Measurements from ENCODE around the gene DUS1L. TPM values are rescaled to one million over a fixed set of nuclear protein-coding genes. Genes with fewer than 3 reads are reported as not detected.

DUS1L gene
- polyA plus RNA-seq, 1 donor (not counting 4 experiments of a cell fraction or from before 2014, with no cell fraction given): 49.1 TPM

- Histone ChIP-seq H3K9ac (ENCODE audit: control insufficient read depth, extremely low read depth, insufficient read depth, low read length) (no peak overlapping the region), H3K27me3 (ENCODE audit: control insufficient read depth, extremely low read depth, insufficient read depth, low read length) (no peaks in the 10 kb centered on the region), H4K20me1 (ENCODE audit: control insufficient read depth, extremely low read depth, insufficient read depth, low read length) (peaks cover 6% of the 10 kb centered on the region), H2AFZ (ENCODE audit: control insufficient read depth, low read length) (no peak overlapping the region), H3K4me1 (ENCODE audit: control insufficient read depth, extremely low read depth, insufficient read depth, low read length) (peaks cover 29% of the 10 kb centered on the region), H3K9me3 (ENCODE audit: control insufficient read depth, low read depth, low read length) (no peaks in the 10 kb centered on the region), H3K27ac (ENCODE audit: control insufficient read depth, insufficient read depth, low read length) (no peak overlapping the region), H3K4me2 (ENCODE audit: control insufficient read depth, extremely low read depth, insufficient read depth, low read depth, low read length) (no peak overlapping the region), H3K4me3 (ENCODE audit: control insufficient read depth in 2 of 3, extremely low read depth in 1 of 3, insufficient read depth in 2 of 3, low read depth in 1 of 3, low read length in 3 of 3) (no peak overlapping the region), H3K79me2 (ENCODE audit: control insufficient read depth, insufficient read depth, low read length) (peaks cover under 1% of the 10 kb centered on the region), H3K36me3 (ENCODE audit: control insufficient read depth in 2 of 2, extremely low read depth in 1 of 2, insufficient read depth in 2 of 2, low read length in 2 of 2) (peaks cover 0 to 4% of the 10 kb centered on the region in 2 experiments), H3K9me1 (ENCODE audit: control insufficient read depth, extremely low read depth, insufficient read depth, low read length) (no peaks in the 10 kb centered on the region)
- no peak for DNase-seq (ENCODE audit: low read depth, low spot score)
- FAIRE-seq: no peak
- dilution Hi-C loops (cut with MboI; ENCODE audit: extremely low pct_ligation_motif_present, low sequenced_read_pairs): no loop called here
- TF ChIP-seq EZH2 (IDR thresholded peaks at IDR 0.05; ENCODE audit: low read length) (no peak), CTCF (optimal IDR thresholded peaks at IDR 0.05 in 1 of 3, IDR thresholded peaks at IDR 0.05 in 1 of 3, conservative IDR thresholded peaks at IDR 0.05 in 1 of 3; ENCODE audit: extremely low read depth in 1 of 3, insufficient read depth in 2 of 3, low read length in 3 of 3) (no peak)
Measured at GRCh38 chr17:82016875-82017459, 48.6 kb downstream of the DUS1L start.

GRCh38 chr17:82016061-82016874, 49.3 kb downstream of the DUS1L start:
- DNase-seq (ENCODE audit: low read depth, low spot score) (no peak), FAIRE-seq (no peak)
- no peak overlapping the region for H3K4me2 ChIP-seq (ENCODE audit: control insufficient read depth, extremely low read depth, insufficient read depth, low read depth, low read length)
- H3K79me2 ChIP-seq (ENCODE audit: control insufficient read depth, insufficient read depth, low read length): no peaks in the 10 kb centered on the region
- H3K9me1 ChIP-seq (ENCODE audit: control insufficient read depth, extremely low read depth, insufficient read depth, low read length): no peaks in the 10 kb centered on the region
- H3K9ac ChIP-seq (ENCODE audit: control insufficient read depth, extremely low read depth, insufficient read depth, low read length): no peak overlapping the region
- H3K27me3 ChIP-seq (ENCODE audit: control insufficient read depth, extremely low read depth, insufficient read depth, low read length): no peaks in the 10 kb centered on the region
- H3K4me1 ChIP-seq (ENCODE audit: control insufficient read depth, extremely low read depth, insufficient read depth, low read length): peaks cover 22% of the 10 kb centered on the region
- peaks cover 0 to 4% of the 10 kb centered on the region in 2 experiments for H3K36me3 ChIP-seq (ENCODE audit: control insufficient read depth in 2 of 2, extremely low read depth in 1 of 2, insufficient read depth in 2 of 2, low read length in 2 of 2)
- no peak overlapping the region for H3K27ac ChIP-seq (ENCODE audit: control insufficient read depth, insufficient read depth, low read length)
- no peak overlapping the region for H2AFZ ChIP-seq (ENCODE audit: control insufficient read depth, low read length)
- H4K20me1 ChIP-seq (ENCODE audit: control insufficient read depth, extremely low read depth, insufficient read depth, low read length): peaks cover 6% of the 10 kb centered on the region
- TF ChIP-seq EZH2 (IDR thresholded peaks at IDR 0.05; ENCODE audit: low read length) (no peak), CTCF (optimal IDR thresholded peaks at IDR 0.05 in 1 of 3, IDR thresholded peaks at IDR 0.05 in 1 of 3, conservative IDR thresholded peaks at IDR 0.05 in 1 of 3; ENCODE audit: extremely low read depth in 1 of 3, insufficient read depth in 2 of 3, low read length in 3 of 3) (no peak)
- dilution Hi-C loops (cut with MboI; ENCODE audit: extremely low pct_ligation_motif_present, low sequenced_read_pairs): no loop called here
- no peak overlapping the region for H3K4me3 ChIP-seq (ENCODE audit: control insufficient read depth in 2 of 3, extremely low read depth in 1 of 3, insufficient read depth in 2 of 3, low read depth in 1 of 3, low read length in 3 of 3)
- no peaks in the 10 kb centered on the region for H3K9me3 ChIP-seq (ENCODE audit: control insufficient read depth, low read depth, low read length)

All from keratinocyte (primary cell).